Gastroesophageal sphincter (tissue), 2 donors: ENCODE measurements around the gene BAIAP3.

Experiments
- EP300 ChIP-seq: sonication (generic); formaldehyde crosslinking; IDR thresholded peaks from one replicate; pipeline ENCODE4 v1.6.1; 2017; ENCODE audit warnings: antibody characterized with exemption, mild to moderate bottlenecking
- POLR2A ChIP-seq, 2 donors: fragments of 450-650 bp; IDR thresholded peaks; one replicate each; pipeline ENCODE4 v1.6.1; 2017; ENCODE audit warnings: antibody characterized with exemption in 2 of 2, mild to moderate bottlenecking in 2 of 2, moderate library complexity in 1 of 2

GRCh38 chr16:1311738-1312466, 21.5 kb upstream of the BAIAP3 start:
- TF ChIP-seq EP300 (no peak), POLR2A (IDR thresholded peaks at IDR 0.05) (no peak)
